Cerebellar cortex (tissue), 1 donor: ENCODE data around the gene CLIP1.
"Not testable (repeated sequence)": the region's sequence is repeated elsewhere in the genome, so short reads cannot be mapped to it uniquely, and the experiment has no call there.

Experiments
- DNase-seq: peaks from one replicate; pipeline ENCODE4 v3.0.0-alpha.2; 2015; ENCODE audit warnings: low spot score

CLIP1 gene

DNA sequence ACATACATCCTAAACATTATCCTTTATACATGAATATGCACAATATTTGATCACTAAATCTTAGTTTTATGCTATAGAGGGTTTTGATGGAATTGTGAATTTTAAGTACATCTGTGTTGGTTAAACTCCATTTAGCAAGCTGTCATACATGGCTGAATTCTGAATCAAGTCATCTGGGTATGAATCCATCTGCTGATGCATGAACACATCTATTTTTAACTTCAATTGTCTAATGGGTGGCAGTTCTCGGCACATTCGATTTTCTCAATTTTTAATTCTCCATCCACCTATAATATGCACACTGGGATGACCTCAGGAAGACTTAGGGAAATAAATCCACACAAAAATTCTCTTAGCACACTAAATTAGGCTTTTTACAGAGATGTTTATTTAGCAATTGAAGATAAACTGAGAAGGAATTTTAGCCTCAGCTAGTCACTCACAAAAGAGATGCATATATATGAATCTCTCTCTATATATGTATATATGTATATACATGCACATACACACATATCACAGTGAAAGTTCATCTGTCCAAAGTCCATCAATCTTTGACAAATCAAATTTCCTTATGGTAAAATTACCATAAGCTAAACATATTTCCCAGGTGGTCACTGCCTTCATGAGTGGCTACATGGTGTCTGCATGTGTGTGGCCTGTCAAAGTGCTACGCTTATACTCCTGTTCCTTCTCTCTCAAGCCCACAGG lies 111.7 kb downstream of the CLIP1 start:
- DNase-seq = peak; percentile 47

DNA sequence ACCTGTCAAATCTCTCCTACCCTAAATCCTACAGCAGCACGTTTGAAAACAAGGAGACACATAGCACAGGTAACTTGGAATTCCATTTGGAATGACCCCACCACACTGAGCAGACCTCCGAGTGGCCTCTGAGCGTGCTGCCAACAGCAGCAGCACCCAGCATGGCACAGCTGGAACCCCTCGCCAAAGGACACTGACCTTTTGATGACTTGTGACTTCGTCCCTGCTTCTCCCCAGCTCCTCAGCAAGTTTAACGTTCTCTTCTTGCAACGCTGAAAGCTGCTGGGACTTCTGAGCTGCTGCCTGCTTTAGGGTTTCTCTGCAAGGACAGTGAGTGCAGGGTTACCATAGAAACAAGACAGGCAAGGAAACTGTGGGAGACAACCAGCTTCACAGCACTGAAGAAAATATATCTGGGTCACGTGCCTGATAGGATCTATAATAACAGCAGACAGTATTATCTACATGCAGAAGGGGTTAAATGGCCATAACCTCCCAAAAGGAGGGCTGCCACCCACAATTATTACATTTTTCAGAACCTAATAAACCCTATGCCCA lies 112.8 kb downstream of the CLIP1 start:
- DNase-seq = peak; percentile 42

GRCh38 chr12:122308811-122309210 lies 113.7 kb downstream of the CLIP1 start:
- DNase-seq = no peak

GRCh38 chr12:122306407-122306806 lies 116.1 kb downstream of the CLIP1 start:
- no peak for DNase-seq

DNA sequence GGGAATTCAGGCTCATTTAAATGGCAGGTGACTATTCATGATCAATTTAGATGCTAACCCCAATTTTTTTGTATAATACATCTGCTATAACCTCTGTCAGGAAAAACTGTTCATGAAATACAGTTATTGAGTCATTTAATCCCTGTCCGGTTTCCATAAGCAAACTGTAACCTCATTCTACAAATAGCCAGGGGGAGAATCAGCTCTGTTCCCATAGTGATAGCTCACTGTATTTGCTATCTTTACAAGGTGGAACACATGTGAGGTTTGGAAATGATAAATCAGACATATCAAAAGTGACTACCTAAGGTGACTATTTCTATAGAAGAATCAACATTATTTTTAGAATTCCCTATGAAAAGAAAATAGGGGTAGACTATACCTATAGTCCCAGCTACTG lies 117.5 kb downstream of the CLIP1 start:
- DNase-seq = no peak

- no peak for DNase-seq
These were observed 119.4 kb downstream of the CLIP1 start for GRCh38 chr12:122303068-122303467.

DNA sequence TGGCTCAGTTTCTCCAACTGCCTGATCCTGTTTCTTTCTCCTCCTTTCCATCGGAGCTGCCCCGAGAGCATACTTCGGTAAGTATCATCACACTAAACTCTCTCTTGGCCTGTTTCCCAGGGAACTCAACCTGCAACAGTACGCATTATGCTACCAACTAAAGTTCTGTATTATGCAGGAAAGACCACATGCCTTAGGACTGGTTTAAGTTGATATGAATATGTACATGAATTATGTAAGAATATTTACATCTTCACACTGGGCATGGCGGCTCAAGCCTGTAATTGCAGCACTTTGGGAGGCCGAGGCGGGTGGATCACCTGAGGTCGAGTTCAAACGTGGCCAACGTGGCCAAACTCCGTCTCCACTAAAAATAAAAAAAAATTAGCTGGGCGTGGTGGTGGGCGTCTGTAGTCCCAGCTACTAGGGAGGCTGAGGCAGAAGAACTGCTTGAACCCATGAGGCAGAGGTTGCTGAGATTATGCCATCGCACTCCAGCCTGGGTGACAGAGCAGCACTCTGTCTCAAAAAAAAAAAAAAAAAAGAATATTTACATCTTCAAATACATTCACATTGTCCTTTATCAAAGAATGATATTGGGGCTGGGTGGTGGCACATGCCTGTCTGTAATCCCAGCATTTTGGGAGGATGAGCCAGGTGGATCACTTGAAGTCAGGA lies 124.3 kb downstream of the CLIP1 start:
- DNase-seq = no peak

DNA sequence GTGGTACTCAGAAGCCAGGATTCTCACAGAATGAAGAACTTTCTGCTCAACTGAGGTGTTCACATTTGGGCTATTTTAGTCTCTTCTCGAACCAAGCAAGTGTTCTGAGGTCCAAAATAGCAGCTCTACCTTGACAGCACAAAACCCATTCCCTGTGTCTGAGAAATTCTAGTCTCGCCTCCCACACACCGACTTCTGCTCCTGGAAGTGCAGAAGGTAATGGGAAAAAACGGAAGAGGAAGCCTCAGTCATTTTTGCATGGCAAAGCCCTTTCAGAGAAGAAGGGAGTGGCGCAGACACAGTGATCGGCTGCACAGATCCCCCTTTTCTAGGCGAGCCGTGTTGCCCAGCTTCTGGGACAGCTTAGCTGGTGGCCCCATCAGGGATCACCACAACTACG lies 125.0 kb downstream of the CLIP1 start:
- DNase-seq = no peak

- DNase-seq = no peak
These were observed 126.6 kb downstream of the CLIP1 start for GRCh38 chr12:122295877-122296276.

GRCh38 chr12:122293081-122293480 lies 129.4 kb downstream of the CLIP1 start:
- no peak for DNase-seq

DNA sequence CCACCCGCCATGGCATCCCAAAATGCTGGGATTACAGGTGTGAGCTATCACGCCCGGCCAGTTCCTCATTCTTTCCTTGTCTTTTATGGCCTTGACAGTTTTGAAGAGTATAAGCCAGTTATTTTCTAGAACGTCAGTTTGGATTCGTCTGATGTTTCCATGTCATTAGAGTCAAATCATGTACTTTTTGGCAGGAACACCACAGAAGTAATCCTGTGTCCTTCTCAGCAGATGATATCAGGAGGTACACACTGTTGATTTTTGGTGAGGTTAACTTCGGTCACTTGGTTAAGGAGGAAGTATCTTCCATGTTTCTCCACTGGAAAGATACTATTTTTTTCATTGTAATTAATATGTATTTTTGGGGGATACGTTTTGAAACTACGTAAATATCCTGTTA lies 131.0 kb downstream of the CLIP1 start:
- DNase-seq = no peak

- no peak for DNase-seq
These were observed 138.8 kb downstream of the CLIP1 start for GRCh38 chr12:122283680-122284079.

DNA sequence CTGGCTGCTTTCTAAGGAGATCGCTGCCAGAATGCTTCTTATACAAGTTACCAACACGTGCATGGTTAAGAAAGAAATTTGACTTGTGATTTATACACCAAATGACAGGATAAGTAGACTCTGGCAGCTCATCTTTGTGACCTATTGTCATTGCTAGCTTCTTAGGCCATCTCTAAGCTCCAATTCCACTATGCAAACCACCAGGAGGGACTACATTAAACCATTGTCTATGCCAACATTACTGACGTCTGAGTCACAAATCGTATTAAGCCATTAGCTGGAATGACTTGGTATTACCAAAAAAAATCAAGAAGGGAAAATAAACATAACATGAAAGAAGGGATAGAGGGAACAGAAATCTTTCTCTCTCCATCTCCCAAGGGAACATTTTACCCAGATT lies 140.4 kb downstream of the CLIP1 start:
- no peak for DNase-seq

DNA sequence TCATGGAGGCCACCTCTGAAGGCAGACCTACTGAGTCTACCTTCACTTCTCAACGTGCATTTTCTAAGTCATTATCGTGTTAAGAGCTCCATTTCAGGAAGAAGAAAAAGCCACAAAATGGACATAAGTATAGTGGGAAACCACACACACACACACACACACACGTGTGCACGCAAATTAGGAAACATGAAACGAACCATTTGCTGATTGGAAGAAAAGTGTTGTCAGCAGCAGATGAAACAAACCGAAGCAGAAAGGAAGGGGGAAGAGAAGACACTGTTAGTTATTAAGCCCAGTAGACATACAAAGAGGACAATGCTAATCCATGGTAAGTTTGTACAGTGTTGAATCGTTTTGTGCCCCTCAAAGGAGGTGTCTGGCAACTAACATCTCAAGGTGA lies 146.2 kb downstream of the CLIP1 start:
- DNase-seq = no peak

GRCh38 chr12:122275459-122275858 lies 147.0 kb downstream of the CLIP1 start:
- no peak for DNase-seq

DNA sequence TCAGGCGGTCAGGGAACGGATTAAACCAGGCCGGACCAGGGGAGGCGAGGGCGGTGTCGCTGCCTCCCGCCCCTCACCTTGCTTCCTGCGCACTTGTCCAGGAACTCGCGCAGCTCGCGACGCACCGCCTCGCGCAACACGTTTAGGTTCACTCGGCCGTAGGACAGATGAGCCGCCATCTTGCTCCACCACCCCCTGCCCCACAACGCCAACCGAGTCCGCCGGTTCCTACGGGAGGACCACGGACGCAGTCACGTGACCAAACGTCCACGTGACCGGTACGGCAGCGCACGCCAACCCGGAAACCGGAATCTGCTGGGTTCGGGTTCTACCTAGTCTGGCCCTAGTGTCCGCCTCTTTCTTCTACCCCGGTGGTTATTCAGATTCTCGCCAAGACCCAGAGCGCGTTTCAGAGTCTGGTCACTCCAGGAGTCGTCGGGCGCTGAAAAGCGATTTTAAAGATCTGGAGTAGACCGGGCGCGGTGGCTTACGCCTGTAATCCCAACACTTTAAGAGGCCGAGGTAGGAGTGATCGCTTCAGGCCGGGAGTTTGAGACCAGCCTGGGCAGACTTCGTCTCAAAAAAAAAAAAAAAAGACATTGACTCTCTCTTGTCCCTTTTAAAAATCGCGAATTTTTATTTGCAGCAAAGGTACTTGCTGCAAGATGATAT lies 156.1 kb downstream of the CLIP1 start, which contains the start of gene VPS33A:
TSS of gene VPS33A (minus strand) at position 265 of the 672 bp plus-strand sequence. CDS start at position 179, 86 bp downstream.
- peak; percentile 97 for DNase-seq

- peak; percentile 56 for DNase-seq
These were observed 156.6 kb downstream of the CLIP1 start for GRCh38 chr12:122265886-122266229.

DNA sequence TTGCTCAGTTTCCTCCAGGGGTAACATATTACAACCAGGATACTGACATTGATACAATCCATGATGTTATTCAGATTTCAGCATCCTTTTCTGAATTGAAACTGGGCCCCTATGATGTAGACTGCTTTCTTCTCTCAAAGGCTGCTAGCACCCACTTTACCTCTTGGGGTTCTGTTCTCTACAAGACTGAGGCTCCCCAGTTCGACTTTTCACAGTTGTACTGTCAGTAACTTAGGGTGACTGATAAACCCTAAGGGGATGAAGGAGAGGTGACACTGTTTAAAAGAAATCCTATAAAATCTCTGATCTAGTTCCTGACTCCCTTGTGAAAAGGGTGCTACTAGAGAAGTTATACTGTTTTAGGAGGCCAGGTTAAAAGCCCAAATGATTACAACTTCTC lies 157.0 kb downstream of the CLIP1 start:
- DNase-seq = peak; percentile 7

GRCh38 chr12:122260735-122261134 lies 161.7 kb downstream of the CLIP1 start:
- not testable (repeated sequence) for DNase-seq

- not testable (repeated sequence) for DNase-seq
These were observed 163.5 kb downstream of the CLIP1 start for GRCh38 chr12:122258939-122259338.

- not testable (repeated sequence) for DNase-seq
These were observed 164.0 kb downstream of the CLIP1 start for GRCh38 chr12:122258462-122258861.

- peak; percentile 67 for DNase-seq
These were observed 171.9 kb downstream of the CLIP1 start for GRCh38 chr12:122250536-122250935.

DNA sequence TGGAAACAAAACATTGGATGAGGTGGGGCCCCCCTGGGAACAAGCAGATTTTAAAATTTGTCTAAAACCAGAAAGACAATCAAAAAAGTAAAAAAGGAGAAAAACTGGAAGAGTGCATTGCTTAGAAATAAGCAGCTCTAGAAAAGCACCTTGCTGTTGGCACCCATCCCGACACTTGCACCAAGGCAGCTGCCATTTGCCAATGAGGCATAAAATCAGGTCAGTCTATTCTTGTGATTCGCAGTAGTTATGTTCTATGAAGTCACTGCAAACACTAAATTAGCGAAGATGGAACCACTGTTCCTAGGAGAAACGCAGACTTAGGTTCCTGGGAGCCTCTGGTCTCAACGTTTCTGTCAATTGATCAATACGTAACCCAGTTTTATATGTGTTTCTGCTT lies 172.4 kb downstream of the CLIP1 start:
- DNase-seq = peak; percentile 93
